G401 (cell line): ENCODE measurements around the gene BCAS1. TPM values are rescaled to one million over a fixed set of nuclear protein-coding genes. Genes with fewer than 3 reads are reported as not detected.

Experiments
- DNase-seq: peaks from one replicate; pipeline ENCODE4 v3.0.0-alpha.2; 2015; ENCODE audit warnings: low spot score
- in situ Hi-C: cut with HindIII; loops from 2 replicates; pipeline ENCODE4 v1.10.0; 2016; ENCODE audit warnings: low sequenced_read_pairs, mixed read lengths
- total RNA-seq: library from RNA; depleted of rRNA; stranded (reverse); fragments of >200 nt; shearing (Covaris generic); gene quantifications from 2 replicates; pipeline ENCODE4 v1.2.3, GENCODE V29; 2014

The BCAS1 gene
- total RNA-seq, 1 experiment from 2014 or later = not detected

DNA sequence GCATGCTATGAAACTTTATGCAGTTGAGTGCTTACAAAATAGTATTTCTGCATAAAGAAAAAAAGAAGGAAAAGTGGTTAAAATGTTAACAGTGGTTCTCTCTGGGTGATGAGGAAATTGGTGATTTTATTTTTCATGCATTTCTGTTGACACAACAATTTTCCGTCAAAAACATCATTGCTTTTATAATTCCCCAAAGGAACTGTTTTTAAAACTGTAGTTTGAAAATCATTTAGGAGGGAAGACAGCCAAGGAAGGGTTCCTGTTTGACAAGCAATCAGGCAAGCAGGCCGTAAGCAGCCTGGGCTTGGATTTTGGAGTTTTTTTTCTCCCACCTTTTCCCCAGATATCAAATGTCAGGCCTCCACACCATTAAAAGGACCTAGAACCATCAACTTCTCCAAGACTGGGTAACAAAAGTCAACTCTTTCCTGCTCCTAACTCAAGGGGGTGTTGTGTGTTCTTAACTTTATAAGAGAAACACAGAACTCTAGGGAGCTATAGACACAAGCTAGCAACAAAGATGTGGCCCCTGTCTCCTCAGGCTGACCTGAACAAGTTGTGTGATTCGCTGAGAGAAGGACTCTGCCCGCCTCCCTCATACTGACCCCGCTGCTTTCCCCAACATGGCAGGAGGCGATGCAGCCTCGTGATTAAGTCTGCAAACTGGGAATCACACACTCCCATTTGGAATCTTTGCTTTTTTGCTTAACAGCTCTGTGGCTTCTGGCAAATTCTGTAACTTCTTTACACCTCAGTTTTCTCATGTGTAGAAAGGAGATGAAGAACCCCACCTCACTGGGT is 146.6 kb downstream of the BCAS1 start:
- in situ Hi-C loops = no loop called here
- no peak for DNase-seq

DNA sequence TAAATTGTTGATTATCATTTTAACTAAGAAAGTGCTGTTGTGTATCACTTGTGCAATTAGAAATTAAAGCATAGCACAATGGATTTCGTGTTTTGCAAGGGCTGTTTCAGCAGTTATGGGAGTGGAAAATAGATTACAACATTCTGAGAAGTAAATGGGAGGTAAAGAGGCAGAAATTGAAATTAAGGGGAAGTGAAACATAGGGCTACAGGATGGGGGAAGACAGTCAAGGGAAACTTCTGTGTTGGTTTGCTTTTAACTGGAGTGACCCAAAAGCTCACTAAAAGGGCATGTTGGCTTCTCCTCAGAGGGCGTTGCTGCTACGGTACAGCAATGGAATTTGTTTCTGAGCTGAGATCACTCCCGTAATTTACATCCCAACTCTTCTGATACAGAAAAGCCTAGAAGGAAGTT is 147.5 kb downstream of the BCAS1 start:
- no peak for DNase-seq
- in situ Hi-C loops = no loop called here

DNA sequence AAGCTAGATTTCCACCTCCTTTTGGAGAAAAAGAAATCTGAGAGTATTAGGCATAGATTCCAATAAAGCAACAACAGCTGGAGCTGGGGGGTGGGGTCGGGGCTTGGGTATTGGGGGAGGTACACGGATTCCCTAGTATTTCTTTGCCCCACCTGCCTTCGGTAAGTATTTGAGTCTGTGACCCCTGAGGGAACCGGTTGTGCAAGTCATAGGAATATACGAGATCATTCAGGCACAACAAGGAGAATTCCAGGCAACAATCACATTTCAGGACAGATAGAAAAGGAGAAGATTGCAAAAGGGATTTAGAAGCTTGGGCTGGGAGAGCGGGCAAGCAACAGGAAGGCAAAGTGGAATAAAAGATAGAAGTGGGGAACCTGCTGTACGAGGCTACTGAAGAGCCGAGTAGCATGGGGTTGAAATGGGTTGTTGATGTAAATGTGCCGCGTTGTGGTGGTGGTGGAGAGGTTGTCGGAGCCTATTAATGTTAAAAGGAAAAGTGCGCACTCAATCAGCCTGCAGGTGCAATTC is 148.9 kb downstream of the BCAS1 start:
- DNase-seq = no peak
- in situ Hi-C loops = no loop called here

DNA sequence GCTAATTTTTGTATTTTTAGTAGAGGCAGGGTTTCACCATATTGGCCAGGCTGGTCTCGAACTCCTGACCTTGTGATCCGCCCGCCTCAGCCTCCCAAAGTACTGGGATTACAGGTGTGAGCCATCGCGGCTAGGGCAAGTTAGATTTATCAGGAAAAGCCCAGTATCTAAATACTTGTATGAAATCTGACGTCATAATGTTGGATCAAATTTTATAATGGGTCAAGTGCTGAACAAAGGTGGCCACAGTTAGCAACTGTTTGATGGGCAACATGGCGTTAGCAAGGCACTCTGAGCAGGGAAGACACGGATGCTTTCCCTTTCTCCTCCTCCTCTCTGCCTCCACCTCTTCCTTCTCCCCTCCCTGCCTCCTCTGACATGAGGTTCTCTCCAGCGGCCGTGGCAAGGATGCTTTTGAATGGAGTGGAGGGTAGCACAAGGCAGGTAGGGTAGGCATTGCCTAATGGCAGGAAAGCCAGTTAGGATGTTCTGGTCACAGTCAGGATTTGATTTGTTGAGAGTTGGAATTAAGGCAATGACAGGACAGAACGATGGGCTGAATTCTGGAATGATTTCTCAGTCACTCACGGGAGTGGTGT is 149.6 kb downstream of the BCAS1 start:
- in situ Hi-C loops = no loop called here
- no peak for DNase-seq

DNA sequence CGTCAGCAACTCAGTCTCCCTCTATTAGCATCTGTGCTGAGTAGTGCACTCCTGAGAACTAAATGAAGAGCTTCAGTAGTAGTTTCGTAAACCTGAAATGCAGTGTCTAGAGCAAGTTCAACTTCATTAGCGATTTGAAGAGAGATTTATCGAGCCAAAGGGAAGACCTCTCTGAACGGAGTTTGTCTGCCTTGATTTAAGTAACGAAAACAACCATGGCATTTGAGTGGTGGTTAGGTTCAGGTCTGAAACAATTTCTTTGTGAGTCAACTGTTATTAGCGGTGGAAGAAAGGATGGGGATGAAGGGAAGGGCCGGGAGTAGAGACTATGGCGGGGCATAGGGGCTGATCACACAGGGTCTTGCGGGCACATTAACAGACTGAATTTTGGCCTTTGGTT is 150.5 kb downstream of the BCAS1 start:
- in situ Hi-C loops = no loop called here

DNA sequence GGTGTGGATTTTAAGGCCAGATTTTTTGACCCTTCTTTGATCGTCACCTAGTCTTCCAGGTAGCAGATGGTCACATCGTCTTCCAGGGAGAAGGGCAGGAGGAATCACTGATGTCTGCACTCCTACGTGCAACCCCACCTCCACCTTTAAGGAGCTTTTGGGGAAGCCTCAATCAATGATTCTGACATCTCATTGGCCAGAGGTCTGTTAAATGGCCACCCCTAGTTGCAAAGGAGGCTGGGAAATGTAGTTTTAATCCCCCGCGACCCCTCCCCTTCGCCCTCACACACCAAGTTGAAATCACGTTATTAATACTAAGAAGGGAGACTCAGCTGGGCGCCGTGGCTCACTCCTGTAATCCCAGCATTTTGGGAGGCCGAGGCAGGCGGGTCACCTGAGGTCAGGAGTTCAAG is 151.4 kb downstream of the BCAS1 start:
- in situ Hi-C loops = no loop called here
- DNase-seq = peak; percentile 56

More for the DNA sequence above, 150.5 kb downstream of the BCAS1 start:
- no peak for DNase-seq

DNA sequence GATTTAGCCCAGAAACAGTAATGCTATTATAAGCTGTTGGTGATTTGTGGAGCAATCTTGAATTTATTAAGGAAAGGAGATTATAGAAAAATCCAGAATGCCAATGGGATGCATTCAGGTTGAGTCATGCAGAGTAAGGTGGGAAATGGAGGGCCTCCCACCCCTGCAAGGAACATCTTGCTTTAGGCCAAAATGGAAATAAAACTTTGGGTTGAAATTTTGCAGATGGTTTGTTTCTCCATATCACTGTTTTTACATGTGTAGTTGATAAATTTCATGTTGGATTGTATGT is 152.4 kb downstream of the BCAS1 start:
- DNase-seq = no peak
- in situ Hi-C loops = no loop called here

DNA sequence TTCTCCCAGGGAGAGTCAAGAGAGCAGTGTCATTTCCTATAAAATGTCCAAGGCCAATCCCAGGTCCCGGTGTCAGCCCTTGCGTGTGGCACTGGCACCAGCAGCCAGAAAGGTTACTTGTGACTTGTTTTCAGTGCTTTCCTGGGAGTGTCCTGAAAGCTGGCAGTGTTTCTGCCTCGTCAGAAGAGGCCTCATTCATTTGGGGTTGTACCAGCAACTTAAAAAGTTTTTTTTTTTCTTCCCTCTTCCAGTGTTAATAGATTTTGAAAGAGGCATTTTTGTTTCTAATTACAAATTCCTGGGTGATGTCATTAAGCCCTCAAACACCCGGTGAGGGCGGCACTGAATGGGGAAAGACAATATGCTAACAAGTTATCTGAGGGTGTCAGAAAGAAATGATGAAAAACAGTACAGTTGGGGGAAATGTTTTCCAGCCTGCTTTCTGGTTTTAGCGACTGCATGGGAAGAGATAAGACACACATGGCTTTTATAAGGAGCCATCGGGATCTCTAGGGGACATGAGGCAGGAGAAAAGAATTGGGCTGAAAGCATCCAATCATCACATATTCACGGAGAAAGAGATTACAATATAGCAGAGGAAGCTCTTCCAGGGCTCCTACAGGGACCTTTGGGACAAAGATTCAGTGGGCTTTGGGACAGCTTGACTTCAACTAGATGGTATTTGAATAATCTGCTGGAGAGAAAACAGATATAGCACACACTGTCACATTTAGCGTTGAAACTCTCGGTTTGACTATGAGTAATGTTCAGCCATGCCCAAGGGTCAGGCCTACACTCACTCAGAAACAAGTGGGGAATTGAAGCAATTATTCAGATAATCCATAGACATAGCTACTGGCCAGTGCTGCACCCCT is 153.0 kb downstream of the BCAS1 start:
- peak; percentile 38 for DNase-seq
- in situ Hi-C loops = no loop called here

DNA sequence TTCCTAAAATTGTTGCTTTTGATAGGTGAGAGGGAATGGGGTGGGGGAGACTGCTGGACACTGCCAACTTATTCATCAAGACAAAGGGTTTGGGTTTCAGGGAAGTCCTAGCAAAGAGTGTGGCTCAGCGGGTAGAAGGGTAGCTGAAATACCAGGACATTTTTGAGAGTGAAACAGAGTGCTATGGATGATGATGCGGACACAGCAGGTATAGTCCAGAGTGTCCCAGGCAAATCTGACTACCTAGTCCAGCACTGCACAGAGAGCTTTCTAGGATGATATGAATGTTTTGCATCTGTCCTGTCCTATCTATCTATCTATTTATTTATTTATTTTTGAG is 154.3 kb downstream of the BCAS1 start:
- in situ Hi-C loops = no loop called here
- DNase-seq = no peak

DNA sequence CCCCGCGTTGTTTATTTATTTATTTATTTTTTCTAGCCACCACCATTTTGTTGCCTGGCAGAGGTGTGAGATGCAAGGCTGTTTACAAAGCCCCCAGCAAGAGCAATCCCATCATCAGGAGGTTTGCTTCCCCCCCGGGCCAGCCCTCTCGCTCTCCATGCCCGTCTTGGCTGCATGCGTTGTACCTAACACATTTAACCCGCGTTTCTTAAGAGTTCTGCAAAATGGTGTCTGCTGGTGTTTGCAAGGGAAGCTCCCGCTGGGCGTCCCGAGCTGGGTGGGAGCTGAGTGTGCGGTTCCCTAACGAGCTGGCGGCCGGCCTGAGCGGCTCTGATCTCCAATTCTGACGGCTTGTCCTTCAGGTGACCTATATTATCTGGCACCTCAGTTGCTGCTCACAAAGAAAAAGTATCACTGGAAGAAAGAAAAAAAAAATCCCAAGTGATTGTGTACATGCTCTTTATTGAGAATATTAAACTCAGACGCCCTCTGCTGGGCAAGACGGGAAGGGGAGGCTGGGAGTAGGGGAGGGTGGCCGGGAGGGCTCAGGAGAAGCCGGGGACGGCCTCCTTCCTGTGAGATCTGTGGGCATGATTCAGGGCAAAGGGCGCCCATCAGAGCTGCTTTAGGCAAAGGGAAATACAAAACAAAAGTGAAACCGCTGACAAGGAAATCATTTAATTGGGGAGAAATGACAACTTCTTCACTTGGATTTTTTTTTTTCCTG is 154.8 kb downstream of the BCAS1 start:
- peak; percentile 72 for DNase-seq
- in situ Hi-C loops = no loop called here

DNA sequence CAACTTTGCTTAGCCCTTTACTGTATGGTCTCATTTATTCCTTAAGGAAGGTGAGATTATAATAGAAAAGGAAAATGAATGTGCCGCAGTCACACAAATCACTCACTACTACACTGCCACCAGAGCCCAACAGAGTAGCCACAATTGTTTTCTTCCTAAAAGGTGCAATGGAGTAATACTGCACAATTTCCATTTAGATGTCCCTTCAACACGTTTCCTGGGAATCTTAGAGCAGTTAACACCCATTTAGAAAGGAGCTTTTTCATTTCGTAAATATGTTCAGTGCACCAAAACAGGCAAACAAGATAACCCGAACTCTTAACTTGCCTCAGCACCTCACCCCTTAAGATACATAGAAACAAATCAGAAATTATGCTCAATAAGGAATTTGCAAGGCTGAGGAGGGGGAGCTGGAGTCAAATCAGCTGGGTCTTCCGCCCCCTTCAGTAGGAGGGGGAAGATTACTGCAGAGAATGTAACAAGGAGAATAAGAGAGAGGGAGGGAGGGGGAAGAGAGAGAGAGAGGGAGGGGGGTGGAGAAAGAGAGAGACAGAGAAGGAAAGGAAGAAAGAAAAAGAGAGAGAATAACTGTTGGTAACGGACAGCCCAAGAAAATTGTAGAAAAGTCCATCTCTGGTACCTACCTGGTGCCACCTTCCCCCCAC is 155.5 kb downstream of the BCAS1 start:
- no peak for DNase-seq
- in situ Hi-C loops = no loop called here

DNA sequence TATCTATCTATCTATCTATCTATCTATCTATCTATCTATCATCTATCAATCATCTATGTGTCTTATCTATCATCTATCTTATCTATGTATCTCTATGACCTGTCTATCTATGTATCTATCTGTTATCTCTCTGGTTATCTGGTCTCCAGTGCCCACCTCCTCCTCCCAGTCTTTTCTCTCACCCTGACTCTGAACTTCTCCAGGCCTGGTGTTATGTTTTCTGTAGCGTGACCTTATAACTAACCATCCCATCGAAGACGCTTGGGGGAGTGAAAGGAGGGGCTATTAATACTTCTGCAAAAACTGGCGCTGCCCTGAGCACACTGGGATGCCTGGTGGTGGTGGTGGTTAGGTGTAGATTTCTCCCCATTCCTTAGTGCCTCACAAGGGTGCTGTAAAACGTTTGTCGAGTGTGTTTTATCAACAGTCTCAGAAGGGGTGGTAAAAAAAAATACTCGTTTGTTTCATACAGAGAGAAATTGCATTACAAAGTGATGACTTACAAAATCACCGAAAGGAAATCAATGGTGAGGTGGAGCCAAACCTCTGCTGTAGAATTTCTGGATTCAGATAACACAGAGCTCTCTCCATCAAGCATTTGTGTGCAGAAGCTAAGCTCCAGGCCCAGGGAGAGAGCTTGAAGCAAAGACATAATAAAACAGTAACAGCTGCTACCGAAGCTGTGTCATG is 156.2 kb downstream of the BCAS1 start:
- in situ Hi-C loops = no loop called here
- no peak for DNase-seq

DNA sequence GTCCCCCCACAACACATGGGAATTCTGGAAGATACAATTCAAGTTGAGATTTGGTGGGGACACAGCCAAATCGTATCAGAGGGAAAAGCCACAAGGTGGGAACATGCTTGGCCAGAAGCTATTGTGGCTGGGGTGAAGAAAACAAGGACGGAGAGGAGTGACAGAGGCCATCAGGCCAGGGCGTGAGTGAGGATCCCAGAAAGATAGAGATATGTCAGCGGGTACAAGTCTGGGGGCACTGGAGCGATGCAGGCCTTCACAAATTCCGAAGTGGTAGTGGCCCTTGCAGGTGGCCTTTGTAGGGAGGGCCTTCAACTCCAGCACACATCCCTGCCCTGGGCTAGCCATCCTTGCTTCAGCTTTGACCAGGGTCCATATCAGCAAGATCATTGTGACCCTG is 159.1 kb downstream of the BCAS1 start:
- no peak for DNase-seq
- in situ Hi-C loops = no loop called here

DNA sequence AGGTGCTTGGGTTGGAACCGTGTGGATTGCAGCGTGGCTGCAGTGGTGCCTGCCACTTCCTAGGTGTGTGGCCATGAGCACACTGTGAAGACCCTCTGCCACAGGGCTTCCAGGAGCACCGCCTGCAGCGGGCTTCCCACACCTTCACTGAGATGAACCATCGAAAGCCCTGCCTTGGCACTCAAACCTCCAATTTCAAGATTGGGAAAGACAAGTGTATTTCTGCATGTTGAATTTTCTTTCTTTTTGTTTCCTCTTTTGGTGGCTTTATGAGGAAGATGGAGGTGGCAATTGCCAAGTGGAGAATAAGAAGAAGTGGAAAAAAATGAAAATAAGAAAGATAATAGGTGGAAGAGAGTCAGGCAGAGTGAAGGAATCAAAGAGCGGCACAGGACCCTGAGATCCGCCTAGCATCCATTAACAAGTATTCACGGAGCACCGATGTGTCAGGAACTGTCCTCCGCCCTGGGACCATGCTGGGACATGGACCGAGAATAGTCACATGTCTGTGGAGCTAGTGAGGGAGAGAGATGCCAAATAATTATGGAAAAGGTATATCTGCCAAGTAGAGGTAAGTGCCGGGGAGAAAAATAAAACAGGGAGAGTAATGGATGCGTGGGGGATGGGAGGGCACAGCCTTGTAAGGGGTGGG is 159.9 kb downstream of the BCAS1 start:
- no peak for DNase-seq
- in situ Hi-C loops = no loop called here

DNA sequence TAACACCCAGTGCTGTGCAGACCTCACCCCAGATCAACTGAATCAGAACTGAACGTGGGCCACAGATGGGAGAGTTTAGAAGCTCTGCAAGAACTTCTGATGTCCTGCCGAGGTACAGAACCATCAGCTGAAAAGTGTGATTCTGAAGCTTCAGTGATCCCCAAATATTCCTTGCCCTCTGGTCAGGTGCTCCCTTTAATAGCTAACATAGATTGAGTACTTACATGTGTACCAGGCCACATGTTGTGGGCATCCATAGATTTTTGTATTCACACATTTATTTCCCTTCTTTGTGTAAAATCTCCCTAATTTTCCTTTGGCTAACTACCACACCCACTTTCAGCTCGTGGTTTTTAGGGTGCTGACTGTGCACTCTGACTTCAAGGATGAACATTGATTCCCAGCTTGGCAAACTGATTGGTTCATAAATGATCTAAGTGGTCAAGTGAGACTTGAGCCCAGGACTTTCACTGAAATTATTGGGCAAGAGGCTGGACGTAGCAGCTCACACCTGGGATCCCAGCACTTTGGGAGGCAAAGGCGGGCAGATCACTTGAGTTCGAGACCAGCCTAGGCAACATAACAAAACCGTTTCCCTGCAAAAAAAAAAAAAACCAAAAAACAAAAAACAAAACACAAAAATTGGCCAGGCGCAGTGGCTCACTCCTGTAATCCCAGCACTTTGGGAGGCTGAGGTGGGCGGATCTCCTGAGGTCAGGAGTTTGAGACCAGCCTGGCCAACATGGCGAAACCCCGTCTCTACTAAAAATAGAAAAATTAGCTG is 162.2 kb downstream of the BCAS1 start:
- no peak for DNase-seq
- in situ Hi-C loops = no loop called here

DNA sequence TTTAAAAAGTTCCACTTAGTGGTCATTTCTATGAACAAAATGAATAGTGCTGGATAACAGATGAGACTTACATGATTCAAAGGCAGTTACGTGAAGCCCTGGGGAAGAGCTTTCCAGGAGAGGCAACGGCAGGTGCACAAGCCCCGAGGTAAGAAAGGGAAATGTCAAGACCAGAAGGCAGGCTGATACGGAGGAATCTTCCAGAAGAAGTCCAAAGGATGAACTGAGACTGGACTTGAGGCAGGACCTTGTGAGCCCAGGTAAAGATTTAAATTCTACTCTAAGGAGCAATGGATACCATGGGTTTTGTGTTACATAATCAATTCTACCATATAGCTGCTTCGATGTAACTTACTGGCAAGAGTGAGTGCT is 164.6 kb downstream of the BCAS1 start:
- in situ Hi-C loops = no loop called here

More for the DNA sequence above, 164.6 kb downstream of the BCAS1 start:
- DNase-seq = no peak
